HepG2 (cell line): ENCODE measurements around the gene RAPGEF5.

Source experiments
- DR1 ChIP-seq: sonication (generic); formaldehyde crosslinking; IDR thresholded peaks from 2 replicates; pipeline ENCODE4 v1.8.0; 2021; ENCODE audit warnings: mild to moderate bottlenecking, missing genetic modification reagents, inconsistent platforms
- FOXJ3 ChIP-seq: sonication (generic); formaldehyde crosslinking; IDR thresholded peaks from 2 replicates; pipeline ENCODE4 v1.4.0; 2020; ENCODE audit warnings: missing genetic modification reagents, mild to moderate bottlenecking, borderline replicate concordance
- HCFC1 ChIP-seq: fragments of 150-350 bp; IDR thresholded peaks from 2 replicates; pipeline ENCODE4 v1.6.1; 2014; ENCODE audit warnings: low read depth, low read length
- JUNB ChIP-seq: sonication (generic); formaldehyde crosslinking; IDR thresholded peaks from 2 replicates; pipeline ENCODE4 v1.8.0; 2022; ENCODE audit warnings: missing genetic modification reagents, mild to moderate bottlenecking, borderline replicate concordance
- NKX3-1 ChIP-seq: sonication (generic); formaldehyde crosslinking; IDR thresholded peaks from 2 replicates; pipeline ENCODE4 v1.5.0; 2020; ENCODE audit warnings: missing genetic modification reagents
- TARDBP ChIP-seq: sonication (generic); formaldehyde crosslinking; IDR thresholded peaks from 2 replicates; pipeline ENCODE4 v1.8.0; 2022; ENCODE audit warnings: mild to moderate bottlenecking, missing genetic modification reagents
- ZFP36 ChIP-seq: fragments of 150-350 bp; IDR thresholded peaks from 2 replicates; pipeline ENCODE4 v1.6.1; 2018; ENCODE audit warnings: borderline replicate concordance, low read length, low read depth; ENCODE audit not compliant: partially characterized antibody
- ZMYM4 ChIP-seq: sonication (generic); formaldehyde crosslinking; IDR thresholded peaks from 2 replicates; pipeline ENCODE4 v1.8.1; 2023; ENCODE audit warnings: mild to moderate bottlenecking, missing genetic modification reagents
- TF ChIP-seq, protein P1 (sequence below): sonication (generic); formaldehyde crosslinking; IDR thresholded peaks from 2 replicates; pipeline ENCODE4 v1.5.0; 2020; ENCODE audit warnings: mild to moderate bottlenecking, missing genetic modification reagents, moderate library complexity
- TF ChIP-seq, protein P2 (sequence below), 2 experiments: IDR thresholded peaks; 2 replicates each; pipeline ENCODE4 v1.6.1; 2011 to 2012; ENCODE audit warnings: low read length in 2 of 2, borderline replicate concordance in 1 of 2, low read depth in 1 of 2, mild to moderate bottlenecking in 1 of 2, moderate library complexity in 1 of 2
- TF ChIP-seq, protein P3 (sequence below): IDR thresholded peaks from 2 replicates; pipeline ENCODE4 v1.6.1; 2012; ENCODE audit warnings: low read depth, low read length, improper control_type of control experiment

DNA sequence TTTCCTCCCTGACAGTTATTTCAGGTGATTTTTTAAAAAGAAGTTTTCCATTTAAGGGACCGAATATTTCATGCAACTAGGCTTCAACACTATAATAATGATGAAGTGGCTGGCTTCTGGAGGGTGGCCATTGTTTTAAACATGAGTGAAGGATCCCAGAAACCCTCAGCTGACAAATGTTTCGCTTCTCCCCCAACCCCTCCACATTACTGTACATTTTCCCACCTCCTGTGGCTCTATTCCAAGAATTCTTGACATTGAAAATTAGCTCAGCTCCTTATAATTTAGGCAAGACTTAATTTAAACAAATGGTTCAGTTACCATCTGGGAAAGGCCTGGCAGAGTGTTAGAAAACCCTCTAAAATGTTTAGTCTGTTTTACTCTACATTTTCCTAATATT lies 281.4 kb downstream of the RAPGEF5 start:
- no peak for TF ChIP-seq HCFC1
- no peak for TF ChIP-seq FOXJ3 (CRISPR knock-in tag)
- no peak for TF ChIP-seq DR1 (CRISPR knock-in tag)
- no peak for TF ChIP-seq JUNB (CRISPR knock-in tag)
- TF ChIP-seq, protein P1, sequence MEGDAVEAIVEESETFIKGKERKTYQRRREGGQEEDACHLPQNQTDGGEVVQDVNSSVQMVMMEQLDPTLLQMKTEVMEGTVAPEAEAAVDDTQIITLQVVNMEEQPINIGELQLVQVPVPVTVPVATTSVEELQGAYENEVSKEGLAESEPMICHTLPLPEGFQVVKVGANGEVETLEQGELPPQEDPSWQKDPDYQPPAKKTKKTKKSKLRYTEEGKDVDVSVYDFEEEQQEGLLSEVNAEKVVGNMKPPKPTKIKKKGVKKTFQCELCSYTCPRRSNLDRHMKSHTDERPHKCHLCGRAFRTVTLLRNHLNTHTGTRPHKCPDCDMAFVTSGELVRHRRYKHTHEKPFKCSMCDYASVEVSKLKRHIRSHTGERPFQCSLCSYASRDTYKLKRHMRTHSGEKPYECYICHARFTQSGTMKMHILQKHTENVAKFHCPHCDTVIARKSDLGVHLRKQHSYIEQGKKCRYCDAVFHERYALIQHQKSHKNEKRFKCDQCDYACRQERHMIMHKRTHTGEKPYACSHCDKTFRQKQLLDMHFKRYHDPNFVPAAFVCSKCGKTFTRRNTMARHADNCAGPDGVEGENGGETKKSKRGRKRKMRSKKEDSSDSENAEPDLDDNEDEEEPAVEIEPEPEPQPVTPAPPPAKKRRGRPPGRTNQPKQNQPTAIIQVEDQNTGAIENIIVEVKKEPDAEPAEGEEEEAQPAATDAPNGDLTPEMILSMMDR (CRISPR knock-in tag), result no peak
- no peak for TF ChIP-seq NKX3-1 (CRISPR knock-in tag)
- TF ChIP-seq ZFP36, result no peak
- TF ChIP-seq, protein P2, sequence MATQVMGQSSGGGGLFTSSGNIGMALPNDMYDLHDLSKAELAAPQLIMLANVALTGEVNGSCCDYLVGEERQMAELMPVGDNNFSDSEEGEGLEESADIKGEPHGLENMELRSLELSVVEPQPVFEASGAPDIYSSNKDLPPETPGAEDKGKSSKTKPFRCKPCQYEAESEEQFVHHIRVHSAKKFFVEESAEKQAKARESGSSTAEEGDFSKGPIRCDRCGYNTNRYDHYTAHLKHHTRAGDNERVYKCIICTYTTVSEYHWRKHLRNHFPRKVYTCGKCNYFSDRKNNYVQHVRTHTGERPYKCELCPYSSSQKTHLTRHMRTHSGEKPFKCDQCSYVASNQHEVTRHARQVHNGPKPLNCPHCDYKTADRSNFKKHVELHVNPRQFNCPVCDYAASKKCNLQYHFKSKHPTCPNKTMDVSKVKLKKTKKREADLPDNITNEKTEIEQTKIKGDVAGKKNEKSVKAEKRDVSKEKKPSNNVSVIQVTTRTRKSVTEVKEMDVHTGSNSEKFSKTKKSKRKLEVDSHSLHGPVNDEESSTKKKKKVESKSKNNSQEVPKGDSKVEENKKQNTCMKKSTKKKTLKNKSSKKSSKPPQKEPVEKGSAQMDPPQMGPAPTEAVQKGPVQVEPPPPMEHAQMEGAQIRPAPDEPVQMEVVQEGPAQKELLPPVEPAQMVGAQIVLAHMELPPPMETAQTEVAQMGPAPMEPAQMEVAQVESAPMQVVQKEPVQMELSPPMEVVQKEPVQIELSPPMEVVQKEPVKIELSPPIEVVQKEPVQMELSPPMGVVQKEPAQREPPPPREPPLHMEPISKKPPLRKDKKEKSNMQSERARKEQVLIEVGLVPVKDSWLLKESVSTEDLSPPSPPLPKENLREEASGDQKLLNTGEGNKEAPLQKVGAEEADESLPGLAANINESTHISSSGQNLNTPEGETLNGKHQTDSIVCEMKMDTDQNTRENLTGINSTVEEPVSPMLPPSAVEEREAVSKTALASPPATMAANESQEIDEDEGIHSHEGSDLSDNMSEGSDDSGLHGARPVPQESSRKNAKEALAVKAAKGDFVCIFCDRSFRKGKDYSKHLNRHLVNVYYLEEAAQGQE (IDR thresholded peaks at IDR 0.05; ENCODE audit: borderline replicate concordance in 1 of 2, low read depth in 1 of 2, low read length in 2 of 2), result no peak
- TF ChIP-seq TARDBP, result no peak
- TF ChIP-seq ZMYM4, result no peak
- TF ChIP-seq, protein P3, sequence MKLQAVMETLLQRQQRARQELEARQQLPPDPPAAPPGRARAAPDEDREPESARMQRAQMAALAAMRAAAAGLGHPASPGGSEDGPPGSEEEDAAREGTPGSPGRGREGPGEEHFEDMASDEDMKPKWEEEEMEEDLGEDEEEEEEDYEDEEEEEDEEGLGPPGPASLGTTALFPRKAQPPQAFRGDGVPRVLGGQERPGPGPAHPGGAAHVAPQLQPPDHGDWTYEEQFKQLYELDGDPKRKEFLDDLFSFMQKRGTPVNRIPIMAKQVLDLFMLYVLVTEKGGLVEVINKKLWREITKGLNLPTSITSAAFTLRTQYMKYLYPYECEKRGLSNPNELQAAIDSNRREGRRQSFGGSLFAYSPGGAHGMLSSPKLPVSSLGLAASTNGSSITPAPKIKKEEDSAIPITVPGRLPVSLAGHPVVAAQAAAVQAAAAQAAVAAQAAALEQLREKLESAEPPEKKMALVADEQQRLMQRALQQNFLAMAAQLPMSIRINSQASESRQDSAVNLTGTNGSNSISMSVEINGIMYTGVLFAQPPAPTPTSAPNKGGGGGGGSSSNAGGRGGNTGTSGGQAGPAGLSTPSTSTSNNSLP, result no peak
